GM12878 (cell line): ENCODE results near the gene HNRNPAB. TPM values are rescaled to one million over a fixed set of nuclear protein-coding genes. Genes with fewer than 3 reads are reported as not detected.

Experiments used
- ATAC-seq: fragments of 200-7000 bp; cut with Tn5 transposase; 3 replicates; pipeline ENCODE4 v1.9.1; 2020; ENCODE audit warnings: mild to moderate bottlenecking, moderate library complexity
- BruUV-seq: library from RNA; stranded (reverse); fragments of 400-500 nt; replicated peaks from 2 replicates; lab custom pipeline; 2021; lab: Mats Ljungman, UMichigan
- CTCF ChIA-PET: fragments of 300-600 bp; sonication (Branson Sonifier 250); formaldehyde crosslinking; extraction: SDS; loops from one replicate; lab custom pipeline; 2021; ENCODE audit warnings: inconsistent platforms; lab: Yijun Ruan, JAX
- POLR2A ChIA-PET: fragments of 350-600 bp; formaldehyde crosslinking; extraction: SDS; loops from one replicate; lab custom pipeline; 2021; ENCODE audit warnings: inconsistent platforms; lab: Charles Lee
- RAD21 ChIA-PET: fragments of 300-600 bp; sonication (Branson Sonifier 250); formaldehyde crosslinking; loops from one replicate; lab custom pipeline; 2023; ENCODE audit warnings: antibody characterized with exemption; ENCODE audit not compliant: unreplicated experiment; lab: Charles Lee
- SMC1A ChIA-PET: fragments of 300-600 bp; sonication (Branson Sonifier 250); formaldehyde crosslinking; loops from one replicate; lab custom pipeline; 2023; ENCODE audit not compliant: unreplicated experiment, uncharacterized antibody; lab: Charles Lee
- DNase-seq: peaks from one replicate; pipeline ENCODE4 v3.0.0-alpha.2; 2011; ENCODE audit warnings: low read depth, low spot score
- FAIRE-seq: peaks from 3 replicates; lab custom pipeline; 2011; peaks lifted over from hg19 to GRCh38; lab: Jason Lieb, UNC
- H2AFZ ChIP-seq: 2 replicates; pipeline ENCODE4 v1.6.0; 2011; ENCODE audit warnings: low read depth, low read length, control low read depth; ENCODE audit not compliant: control insufficient read depth
- H3K27ac ChIP-seq: 2 replicates; pipeline ENCODE4 v1.5.1; 2011; ENCODE audit warnings: control low read depth; ENCODE audit not compliant: control insufficient read depth, insufficient read depth
- H3K27me3 ChIP-seq, 2 experiments: replicated peaks in 1 of 2; 2 replicates each; pipeline versions ENCODE4 v1.6.0 to v1.6.1; 2011; ENCODE audit warnings: low read length in 1 of 2; ENCODE audit not compliant: control insufficient read depth in 2 of 2, insufficient read depth in 2 of 2
- H3K36me3 ChIP-seq, 2 experiments: 2 replicates each; pipeline ENCODE4 v1.5.1; 2011; ENCODE audit warnings: low read length in 1 of 2; ENCODE audit not compliant: control insufficient read depth in 2 of 2, insufficient read depth in 2 of 2
- H3K4me1 ChIP-seq: 2 replicates; pipeline ENCODE4 v1.6.1; 2011; ENCODE audit warnings: mild to moderate bottlenecking, low read length, moderate library complexity, mixed read lengths; ENCODE audit not compliant: control insufficient read depth, insufficient read depth
- H3K4me2 ChIP-seq: 2 replicates; pipeline ENCODE4 v1.6.0; 2011; ENCODE audit warnings: control low read depth; ENCODE audit not compliant: control insufficient read depth, insufficient read depth
- H3K4me3 ChIP-seq: fragments of 200-600 bp; sonication (generic); 2 replicates; pipeline ENCODE4 v1.5.1; 2016
- H3K79me2 ChIP-seq: 2 replicates; pipeline ENCODE4 v1.6.0; 2011; ENCODE audit warnings: low read length; ENCODE audit not compliant: control insufficient read depth, insufficient read depth
- H3K9ac ChIP-seq: 2 replicates; pipeline ENCODE4 v1.8.0; 2011; ENCODE audit warnings: low read length, control low read depth, mixed read lengths; ENCODE audit not compliant: control insufficient read depth, insufficient read depth
- H3K9me3 ChIP-seq: replicated peaks from 3 replicates; pipeline ENCODE4 v1.5.1; 2011; ENCODE audit warnings: mild to moderate bottlenecking, low read length; ENCODE audit not compliant: control insufficient read depth, insufficient read depth
- H4K20me1 ChIP-seq: 2 replicates; pipeline ENCODE4 v1.6.0; 2011; ENCODE audit not compliant: control insufficient read depth, insufficient read depth
- ATF3 ChIP-seq: IDR thresholded peaks from 2 replicates; pipeline ENCODE4 v1.6.1; 2011; ENCODE audit warnings: low read depth, mild to moderate bottlenecking, low read length, moderate library complexity, borderline replicate concordance; ENCODE audit errors: extremely low read depth
- BCL11A ChIP-seq: IDR thresholded peaks from 2 replicates; pipeline ENCODE4 v1.6.1; 2011; ENCODE audit warnings: low read depth, low read length
- CREB1 ChIP-seq: IDR thresholded peaks from 2 replicates; pipeline ENCODE4 v1.6.1; 2012; ENCODE audit warnings: low read depth, mild to moderate bottlenecking, inconsistent platforms
- E4F1 ChIP-seq: fragments of 450-650 bp; IDR thresholded peaks from 2 replicates; pipeline ENCODE4 v1.6.1; 2018; ENCODE audit warnings: borderline replicate concordance, mild to moderate bottlenecking; ENCODE audit not compliant: partially characterized antibody
- GATAD2B ChIP-seq: fragments of 450-650 bp; conservative IDR thresholded peaks from 2 replicates; pipeline ENCODE4 v1.6.1; 2017; ENCODE audit warnings: low read depth, mild to moderate bottlenecking, moderate library complexity
- HDAC2 ChIP-seq: fragments of 200-600 bp; sonication (generic); IDR thresholded peaks from 2 replicates; pipeline ENCODE4 v1.6.1; 2017
- NFYB ChIP-seq: IDR thresholded peaks from 2 replicates; pipeline ENCODE4 v1.6.1; 2011; ENCODE audit warnings: low read depth, mild to moderate bottlenecking, low read length, improper control_type of control experiment, moderate library complexity; ENCODE audit not compliant: insufficient read depth
- NRF1 ChIP-seq: conservative IDR thresholded peaks from 2 replicates; pipeline ENCODE4 v1.6.1; 2011; ENCODE audit warnings: mild to moderate bottlenecking, low read depth, low read length, improper control_type of control experiment
- PML ChIP-seq: IDR thresholded peaks from 2 replicates; pipeline ENCODE4 v1.6.1; 2012; ENCODE audit warnings: low read length, inconsistent platforms
- SIN3A ChIP-seq: IDR thresholded peaks from 2 replicates; pipeline ENCODE4 v1.6.1; 2012; ENCODE audit warnings: low read depth, low read length, improper control_type of control experiment
- SP1 ChIP-seq: IDR thresholded peaks from one replicate; pipeline ENCODE4 v1.6.1; 2011; ENCODE audit warnings: low read depth, low read length
- SREBF1 ChIP-seq: IDR thresholded peaks from 2 replicates; pipeline ENCODE4 v1.6.1; 2012; ENCODE audit warnings: mild to moderate bottlenecking, low read length
- SUZ12 ChIP-seq: fragments of 200-600 bp; sonication (generic); IDR thresholded peaks from one replicate; pipeline ENCODE4 v1.6.1; 2018; ENCODE audit warnings: antibody characterized with exemption, mild to moderate bottlenecking; ENCODE audit not compliant: unreplicated experiment
- YBX1 ChIP-seq: fragments of 450-650 bp; IDR thresholded peaks from 2 replicates; pipeline ENCODE4 v1.6.1; 2016; ENCODE audit warnings: antibody characterized with exemption
- ZBED1 ChIP-seq: IDR thresholded peaks from 2 replicates; pipeline ENCODE4 v1.6.1; 2016; ENCODE audit warnings: borderline replicate concordance
- ZNF207 ChIP-seq: fragments of 450-650 bp; IDR thresholded peaks from 2 replicates; pipeline ENCODE4 v1.6.1; 2014; ENCODE audit warnings: antibody characterized with exemption, mild to moderate bottlenecking, borderline replicate concordance
- ZNF217 ChIP-seq: fragments of 450-650 bp; IDR thresholded peaks from 2 replicates; pipeline ENCODE4 v1.6.1; 2017; ENCODE audit warnings: antibody characterized with exemption, mild to moderate bottlenecking
- WGBS: methylation state at CpG from one replicate; pipeline ENCODE4 v1.1.6; 2016; ENCODE audit warnings: low lambda C conversion rate; ENCODE audit not compliant: insufficient replicate concordance, insufficient coverage; ENCODE audit errors: missing lambda C conversion rate; 5-methylcytosine and 5-hydroxymethylcytosine counted together
- in situ Hi-C: fragments of 300-500 bp; cut with MboI; formaldehyde crosslinking; loops from 9 replicates; pipeline ENCODE4 v1.14.3; 2018; ENCODE audit warnings: mixed read lengths
- intact Hi-C: fragments of 100-400 bp; cut with micrococcal nuclease; formaldehyde crosslinking; loops from one replicate; pipeline ENCODE4 v1.14.2; 2022; ENCODE audit not compliant: unreplicated experiment
- polyA plus RNA-seq, 11 experiments: library from polyadenylated mRNA; depleted of rRNA in 4 of 11; unstranded in 6 of 11; stranded (reverse) in 5 of 11; fragments of >200 nt; fragmentation: Nextera tagmentation in 4 of 11; fragmentation: Illumina TruSeq in 1 of 11; extraction: Ambion mirVana in 4 of 11; extraction: Trizol in 1 of 11; gene quantifications; 1 replicate in 1 of 11; 2 replicates in 10 of 11; pipeline versions ENCODE4 v1.2.1 to v1.2.3, GENCODE V29; 2011 to 2016; ENCODE audit warnings: inconsistent platforms in 2 of 11, missing spikeins in 2 of 11, low read depth in 1 of 11
- total RNA-seq, 4 experiments: library from RNA; depleted of rRNA in 3 of 4; stranded (reverse); fragments of >200 nt in 3 of 4; fragmentation: Illumina TruSeq in 1 of 4; extraction: Trizol in 1 of 4; gene quantifications; 2 replicates each; pipeline versions ENCODE4 v1.2.1 to v1.2.3, GENCODE V29; 2013 to 2021

HNRNPAB gene
- total and polyA plus RNA-seq, 10 of the 15 experiments (the other 5 are each of a cell fraction or from before 2014, with no cell fraction given): 42.3 to 330 (median 230) TPM

- Histone ChIP-seq H3K4me1 (no peaks in the 10 kb centered on the region), H3K79me2 (no peaks in the 10 kb centered on the region), H3K9ac (no peak overlapping the region), H3K4me2 (no peak overlapping the region), H4K20me1 (no peaks in the 10 kb centered on the region), H3K36me3 (no peaks in the 10 kb centered on the region), H2AFZ (no peak overlapping the region), H3K27me3 (peaks cover 0 to 5% of the 10 kb centered on the region in 2 experiments; a peak in 3 of 4 replicates), H3K4me3 (no peak overlapping the region), H3K9me3 (no peaks in the 10 kb centered on the region), H3K27ac (no peak overlapping the region)
- WGBS: 25% methylated on average over 7 of the region's 7 CpGs
- no peak for FAIRE-seq
- no peak for DNase-seq
- ChIA-PET CTCF (no interaction called here), RAD21 (no interaction called here), SMC1A (no interaction called here), POLR2A (no interaction called here)
- no peak for ATAC-seq
- BruUV-seq: no TSS peak
- in situ Hi-C loops (no loop called here), intact Hi-C loops (no loop called here)
- TF ChIP-seq ATF3: no peak
- TF ChIP-seq ZNF217: no peak
- TF ChIP-seq BCL11A: no peak
- TF ChIP-seq SIN3A: no peak
- TF ChIP-seq E4F1: no peak
- no peak for TF ChIP-seq SP1
- no peak for TF ChIP-seq SREBF1
- no peak for TF ChIP-seq PML
- no peak for TF ChIP-seq ZNF207
- no peak for TF ChIP-seq YBX1
- no peak for TF ChIP-seq ZBED1
- no peak for TF ChIP-seq SUZ12
- TF ChIP-seq CREB1: no peak
- no peak for TF ChIP-seq NRF1
- no peak for TF ChIP-seq GATAD2B
- no peak for TF ChIP-seq HDAC2
- TF ChIP-seq NFYB: no peak
Measured at GRCh38 chr5:178192787-178193186, 11.5 kb upstream of the HNRNPAB start.
